Heart left ventricle (tissue), 13 donors: Measurements from ENCODE around the gene HHATL.

Source experiments
- POLR2A ChIP-seq, 2 donors: fragments of 450-650 bp; IDR thresholded peaks; one replicate each; pipeline ENCODE4 v1.6.1; 2017; ENCODE audit warnings: antibody characterized with exemption in 2 of 2, mild to moderate bottlenecking in 2 of 2, moderate library complexity in 2 of 2
- TF ChIP-seq, protein P1 (sequence below), 12 donors: fragments of 200-600 bp; sonication (generic) in 4 of 12; IDR thresholded peaks; one replicate each; pipeline versions ENCODE4 v1.5.0 to v1.8.0; 2018 to 2022; ENCODE audit warnings: antibody characterized with exemption in 12 of 12, mild to moderate bottlenecking in 5 of 12
- donor health status: ischemic (EF 13 %, LVEDD 7.1; RV severe dilation, severe dysfunction).
- donor health status: DM: no; HTN: yes; CAD: no.
- donor health status: DM: no; HTN: no; CAD: no.
- donor health status: ischemic (EF 25% LVEDD 6.9; RV normal size, moderate dysfunction).
- donor health status: ischemic (EF 25% LVEDD 5.7; RV mildly dilated, moderate dysfunction).
- donor health status: ischemic (EF 35%, LVEDD 5.7; RV mildly dilated, moderate dysfunction).
- donor health status: nonischemic (EF 11% LVEDD 7.7; RV severe dilation, severe dysfunction).
- donor health status: DM: yes; HTN: yes; CAD: no.
- donor health status: PGD.
- donor health status: ischemic (EF 29% LVEDD 5.4; RV normal size, mild dysfunction).
- donor health status: nonischemic (EF 23%, LVEDD 6.1; RV moderate dilation, normal function).

DNA sequence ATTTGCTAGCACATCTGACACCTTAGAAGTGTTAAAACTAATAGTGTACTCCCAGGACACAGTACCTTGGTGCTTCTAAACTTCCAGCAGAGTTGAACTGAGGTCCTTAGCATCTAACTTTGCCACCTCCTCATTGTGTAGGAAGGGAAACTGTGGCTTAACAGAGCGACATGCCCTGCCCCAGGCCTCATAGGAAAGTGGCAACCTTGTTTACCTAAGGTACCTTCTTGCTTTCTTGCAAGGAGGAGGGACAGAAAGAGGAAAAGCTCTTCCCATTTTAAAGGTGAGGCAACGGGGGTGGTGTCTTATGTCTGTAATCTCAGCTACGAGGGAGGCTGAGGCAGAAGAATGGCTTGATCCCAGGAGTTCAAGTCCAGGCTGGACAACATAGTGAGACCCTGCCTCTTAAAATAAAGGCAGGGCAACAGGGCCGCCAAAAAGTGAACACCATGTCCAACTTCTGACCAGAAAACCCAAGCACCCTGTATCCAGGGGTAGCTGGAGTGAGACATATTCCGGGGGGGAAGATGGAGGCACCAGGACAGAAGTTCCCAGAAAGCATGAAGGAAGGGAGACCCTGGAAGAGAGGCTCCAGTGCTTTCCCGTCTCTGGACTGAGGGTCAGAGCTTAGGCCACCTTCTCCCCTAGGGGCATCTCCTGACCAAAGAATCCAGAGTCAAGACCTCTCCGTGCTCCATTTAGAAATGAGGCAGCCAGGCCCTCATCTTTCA is 17.8 kb downstream of the HHATL start:
- TF ChIP-seq, protein P1, sequence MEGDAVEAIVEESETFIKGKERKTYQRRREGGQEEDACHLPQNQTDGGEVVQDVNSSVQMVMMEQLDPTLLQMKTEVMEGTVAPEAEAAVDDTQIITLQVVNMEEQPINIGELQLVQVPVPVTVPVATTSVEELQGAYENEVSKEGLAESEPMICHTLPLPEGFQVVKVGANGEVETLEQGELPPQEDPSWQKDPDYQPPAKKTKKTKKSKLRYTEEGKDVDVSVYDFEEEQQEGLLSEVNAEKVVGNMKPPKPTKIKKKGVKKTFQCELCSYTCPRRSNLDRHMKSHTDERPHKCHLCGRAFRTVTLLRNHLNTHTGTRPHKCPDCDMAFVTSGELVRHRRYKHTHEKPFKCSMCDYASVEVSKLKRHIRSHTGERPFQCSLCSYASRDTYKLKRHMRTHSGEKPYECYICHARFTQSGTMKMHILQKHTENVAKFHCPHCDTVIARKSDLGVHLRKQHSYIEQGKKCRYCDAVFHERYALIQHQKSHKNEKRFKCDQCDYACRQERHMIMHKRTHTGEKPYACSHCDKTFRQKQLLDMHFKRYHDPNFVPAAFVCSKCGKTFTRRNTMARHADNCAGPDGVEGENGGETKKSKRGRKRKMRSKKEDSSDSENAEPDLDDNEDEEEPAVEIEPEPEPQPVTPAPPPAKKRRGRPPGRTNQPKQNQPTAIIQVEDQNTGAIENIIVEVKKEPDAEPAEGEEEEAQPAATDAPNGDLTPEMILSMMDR (IDR thresholded peaks at IDR 0.05) = no peak
- TF ChIP-seq POLR2A (IDR thresholded peaks at IDR 0.05) = no peak
